H1 (cell line): ENCODE measurements around the gene CDC42EP3.

Experiments used
- RAD21 ChIP-seq, 2 experiments: IDR thresholded peaks in 1 of 2; conservative IDR thresholded peaks in 1 of 2; 2 replicates each; pipeline ENCODE4 v1.6.1; 2011; ENCODE audit warnings: low read depth in 2 of 2, low read length in 2 of 2, improper control_type of control experiment in 1 of 2, inconsistent platforms in 1 of 2, mild to moderate bottlenecking in 1 of 2, moderate library complexity in 1 of 2
- SIN3A ChIP-seq, 2 experiments: IDR thresholded peaks in 1 of 2; conservative IDR thresholded peaks in 1 of 2; 2 replicates each; pipeline ENCODE4 v1.6.1; 2011 to 2012; ENCODE audit warnings: low read length in 2 of 2, improper control_type of control experiment in 1 of 2, low read depth in 1 of 2, mild to moderate bottlenecking in 1 of 2
- SP2 ChIP-seq: IDR thresholded peaks from 2 replicates; pipeline ENCODE4 v1.6.1; 2012; ENCODE audit warnings: mild to moderate bottlenecking, low read length, inconsistent platforms
- ZNF274 ChIP-seq: IDR thresholded peaks from 2 replicates; pipeline ENCODE4 v1.7.0; 2012; ENCODE audit warnings: low read length, borderline replicate concordance; ENCODE audit errors: extremely low read depth
- TF ChIP-seq, protein P1 (sequence below), 3 experiments: IDR thresholded peaks; 1 replicate in 2 of 3; 2 replicates in 1 of 3; pipeline versions ENCODE4 v1.5.1 to v1.6.1; 2011; ENCODE audit warnings: low read length in 3 of 3, mild to moderate bottlenecking in 3 of 3, inconsistent platforms in 2 of 3, low read depth in 1 of 3, moderate library complexity in 1 of 3; ENCODE audit not compliant: insufficient read depth in 1 of 3; ENCODE audit errors: control extremely low read depth in 1 of 3
- TF ChIP-seq, protein P2 (sequence below): IDR thresholded peaks from 2 replicates; pipeline ENCODE4 v1.6.1; 2012; ENCODE audit warnings: low read length, inconsistent platforms

- TF ChIP-seq ZNF274: no peak
- TF ChIP-seq, protein P1, sequence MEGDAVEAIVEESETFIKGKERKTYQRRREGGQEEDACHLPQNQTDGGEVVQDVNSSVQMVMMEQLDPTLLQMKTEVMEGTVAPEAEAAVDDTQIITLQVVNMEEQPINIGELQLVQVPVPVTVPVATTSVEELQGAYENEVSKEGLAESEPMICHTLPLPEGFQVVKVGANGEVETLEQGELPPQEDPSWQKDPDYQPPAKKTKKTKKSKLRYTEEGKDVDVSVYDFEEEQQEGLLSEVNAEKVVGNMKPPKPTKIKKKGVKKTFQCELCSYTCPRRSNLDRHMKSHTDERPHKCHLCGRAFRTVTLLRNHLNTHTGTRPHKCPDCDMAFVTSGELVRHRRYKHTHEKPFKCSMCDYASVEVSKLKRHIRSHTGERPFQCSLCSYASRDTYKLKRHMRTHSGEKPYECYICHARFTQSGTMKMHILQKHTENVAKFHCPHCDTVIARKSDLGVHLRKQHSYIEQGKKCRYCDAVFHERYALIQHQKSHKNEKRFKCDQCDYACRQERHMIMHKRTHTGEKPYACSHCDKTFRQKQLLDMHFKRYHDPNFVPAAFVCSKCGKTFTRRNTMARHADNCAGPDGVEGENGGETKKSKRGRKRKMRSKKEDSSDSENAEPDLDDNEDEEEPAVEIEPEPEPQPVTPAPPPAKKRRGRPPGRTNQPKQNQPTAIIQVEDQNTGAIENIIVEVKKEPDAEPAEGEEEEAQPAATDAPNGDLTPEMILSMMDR (IDR thresholded peaks at IDR 0.05; ENCODE audit: control extremely low read depth in 1 of 3, insufficient read depth in 1 of 3, low read depth in 1 of 3, low read length in 3 of 3): no peak
- TF ChIP-seq RAD21 (IDR thresholded peaks at IDR 0.05 in 1 of 2, conservative IDR thresholded peaks at IDR 0.05 in 1 of 2; ENCODE audit: low read depth in 2 of 2, low read length in 2 of 2): no peak
- TF ChIP-seq, protein P2, sequence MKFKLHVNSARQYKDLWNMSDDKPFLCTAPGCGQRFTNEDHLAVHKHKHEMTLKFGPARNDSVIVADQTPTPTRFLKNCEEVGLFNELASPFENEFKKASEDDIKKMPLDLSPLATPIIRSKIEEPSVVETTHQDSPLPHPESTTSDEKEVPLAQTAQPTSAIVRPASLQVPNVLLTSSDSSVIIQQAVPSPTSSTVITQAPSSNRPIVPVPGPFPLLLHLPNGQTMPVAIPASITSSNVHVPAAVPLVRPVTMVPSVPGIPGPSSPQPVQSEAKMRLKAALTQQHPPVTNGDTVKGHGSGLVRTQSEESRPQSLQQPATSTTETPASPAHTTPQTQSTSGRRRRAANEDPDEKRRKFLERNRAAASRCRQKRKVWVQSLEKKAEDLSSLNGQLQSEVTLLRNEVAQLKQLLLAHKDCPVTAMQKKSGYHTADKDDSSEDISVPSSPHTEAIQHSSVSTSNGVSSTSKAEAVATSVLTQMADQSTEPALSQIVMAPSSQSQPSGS: no peak
- no peak for TF ChIP-seq SP2
- no peak for TF ChIP-seq SIN3A (conservative IDR thresholded peaks at IDR 0.05 in 1 of 2, IDR thresholded peaks at IDR 0.05 in 1 of 2; ENCODE audit: low read depth in 1 of 2, low read length in 2 of 2)
Measured at GRCh38 chr2:37707393-37707792, 36.0 kb upstream of the CDC42EP3 start.
